SU-DHL-6 (cell line): ENCODE measurements around the gene UNC5C.

Experiments used
- H2AFZ ChIP-seq: fragments of 200-600 bp; sonication (generic); 2 replicates; pipeline ENCODE4 v1.6.1; 2014; ENCODE audit warnings: low read depth, mild to moderate bottlenecking, moderate library complexity, mixed read lengths, antibody characterized with exemption, low read length; ENCODE audit not compliant: severe bottlenecking
- H3F3A ChIP-seq: fragments of 200-600 bp; shearing (Covaris generic); 2 replicates; pipeline ENCODE4 v1.6.0; 2016; ENCODE audit warnings: antibody characterized with exemption, mild to moderate bottlenecking; ENCODE audit not compliant: insufficient read depth
- H3K27ac ChIP-seq: fragments of 200-600 bp; sonication (generic); 2 replicates; pipeline ENCODE4 v1.5.1; 2016; ENCODE audit warnings: low read depth, mild to moderate bottlenecking, low read length, moderate library complexity, mixed read lengths
- H3K27me3 ChIP-seq: fragments of 200-600 bp; sonication (generic), shearing (Covaris generic); 2 replicates; pipeline ENCODE4 v1.6.0; 2014; ENCODE audit warnings: mild to moderate bottlenecking, low read length
- H3K36me3 ChIP-seq: fragments of 200-600 bp; sonication (generic); 2 replicates; pipeline ENCODE4 v1.6.1; 2014; ENCODE audit warnings: mild to moderate bottlenecking, low read length, mixed read lengths
- H3K4me2 ChIP-seq: fragments of 300-600, 200-600 bp; shearing (Covaris generic), sonication (generic); 2 replicates; pipeline ENCODE4 v1.6.0; 2014; ENCODE audit warnings: low read length, low read depth, mild to moderate bottlenecking; ENCODE audit not compliant: poor library complexity, severe bottlenecking
- H3K4me3 ChIP-seq: fragments of 200-600 bp; sonication (generic); 2 replicates; pipeline ENCODE4 v1.5.1; 2014; ENCODE audit warnings: antibody characterized with exemption, low read length, mild to moderate bottlenecking, mixed read lengths; ENCODE audit not compliant: insufficient read depth, poor library complexity, severe bottlenecking
- H3K79me2 ChIP-seq: fragments of 200-600 bp; sonication (generic); 2 replicates; pipeline ENCODE4 v1.6.1; 2014; ENCODE audit warnings: mild to moderate bottlenecking, low read length, moderate library complexity; ENCODE audit not compliant: insufficient read depth
- H3K9ac ChIP-seq: fragments of 200-600 bp; sonication (generic); 2 replicates; pipeline ENCODE4 v1.7.0; 2014; ENCODE audit warnings: mild to moderate bottlenecking, low read length
- H3K9me2 ChIP-seq: fragments of 200-600 bp; sonication (generic); replicated peaks from 2 replicates; pipeline ENCODE4 v1.6.1; 2014; ENCODE audit warnings: low read length; ENCODE audit not compliant: insufficient read depth
- H3K9me3 ChIP-seq: fragments of 200-600 bp; sonication (generic); 2 replicates; pipeline ENCODE4 v1.6.1; 2014; ENCODE audit warnings: low read length, mixed read lengths; ENCODE audit not compliant: insufficient read depth
- H4K20me1 ChIP-seq: fragments of 200-600 bp; sonication (generic); 2 replicates; pipeline ENCODE4 v1.6.1; 2014; ENCODE audit warnings: low read depth, mild to moderate bottlenecking, antibody characterized with exemption, low read length, moderate library complexity, mixed read lengths
- CTCF ChIP-seq: fragments of 200-600 bp; sonication (generic); IDR thresholded peaks from one replicate; pipeline ENCODE4 v1.5.1; 2017; ENCODE audit warnings: antibody characterized with exemption, mild to moderate bottlenecking, low read length, moderate library complexity; ENCODE audit not compliant: insufficient read depth, poor library complexity, severe bottlenecking
- EZH2phosphoT487 ChIP-seq: fragments of 200-600 bp; sonication (generic), shearing (Covaris generic); conservative IDR thresholded peaks from 2 replicates; pipeline ENCODE4 v1.6.1; 2018; ENCODE audit warnings: mild to moderate bottlenecking, antibody characterized with exemption, low read length, moderate library complexity, mixed read lengths

The UNC5C gene

DNA sequence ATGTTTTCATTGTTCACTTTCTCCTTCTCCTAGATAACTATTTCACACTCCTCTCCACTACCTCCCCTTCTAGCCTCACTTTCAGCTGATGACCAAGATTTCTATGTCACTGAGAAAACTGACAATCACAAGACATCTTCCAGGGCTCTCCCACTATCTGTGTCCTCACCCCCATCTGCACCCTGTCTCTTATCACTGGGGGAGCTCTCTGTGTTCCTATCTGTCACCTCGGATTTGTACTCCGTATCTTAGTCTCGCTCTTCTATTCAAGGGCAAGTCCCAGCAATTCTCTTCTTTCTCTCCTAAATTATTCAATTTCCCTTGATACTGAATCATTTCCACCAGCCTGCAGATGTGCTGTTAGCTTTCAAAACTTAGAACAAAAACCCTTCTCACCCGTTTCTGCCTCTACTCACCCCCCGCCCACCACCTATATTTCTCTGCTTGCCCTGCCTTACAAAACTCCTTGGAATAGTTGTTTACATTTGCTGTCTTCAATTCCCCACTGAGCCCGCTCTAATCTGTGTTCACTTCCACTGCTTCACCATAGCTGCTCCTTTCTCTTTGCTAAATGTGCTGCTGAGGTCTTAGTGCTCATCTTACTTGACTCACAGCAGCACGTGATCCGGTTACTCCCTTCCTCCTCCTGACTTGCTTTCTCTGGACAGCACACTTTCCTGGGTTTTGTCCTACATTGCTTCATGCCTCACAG is 293.2 kb downstream of the UNC5C start:
- Histone ChIP-seq H3F3A (no peaks in the 10 kb centered on the region), H3K9me3 (no peaks in the 10 kb centered on the region), H3K9me2 (no peaks in the 10 kb centered on the region), H3K4me2 (no peak overlapping the region), H3K79me2 (no peaks in the 10 kb centered on the region), H3K27ac (no peak overlapping the region), H3K27me3 (no peaks in the 10 kb centered on the region), H3K36me3 (no peaks in the 10 kb centered on the region), H3K9ac (no peak overlapping the region), H4K20me1 (no peaks in the 10 kb centered on the region), H2AFZ (no peak overlapping the region), H3K4me3 (no peak overlapping the region)
- TF ChIP-seq EZH2phosphoT487 (no peak), CTCF (no peak)

DNA sequence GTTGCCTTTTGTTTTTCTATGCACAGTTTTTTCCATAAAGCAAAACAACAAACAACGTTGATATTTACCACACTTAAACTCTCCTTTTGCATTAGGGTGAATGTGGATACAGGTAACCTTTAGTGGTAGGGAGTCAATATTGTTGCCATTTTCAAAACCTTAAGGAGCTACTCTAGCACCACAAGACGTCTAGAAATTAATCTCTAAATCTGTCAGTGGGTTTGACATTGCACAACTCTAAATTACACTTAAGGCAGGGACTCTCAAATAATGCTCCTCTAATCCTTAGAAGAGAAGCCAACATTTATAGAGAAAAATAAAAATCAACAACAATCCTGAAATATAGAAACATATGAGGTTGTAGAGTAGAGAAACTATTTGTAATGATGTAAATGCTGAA is 297.2 kb downstream of the UNC5C start:
- no peak overlapping the region for H2AFZ ChIP-seq
- no peaks in the 10 kb centered on the region for H3K9me2 ChIP-seq
- no peaks in the 10 kb centered on the region for H3K27me3 ChIP-seq
- H4K20me1 ChIP-seq: no peaks in the 10 kb centered on the region
- H3F3A ChIP-seq: no peaks in the 10 kb centered on the region
- no peak overlapping the region for H3K9ac ChIP-seq
- H3K4me2 ChIP-seq: no peak overlapping the region
- no peaks in the 10 kb centered on the region for H3K9me3 ChIP-seq
- H3K27ac ChIP-seq: no peak overlapping the region
- no peak for TF ChIP-seq EZH2phosphoT487
- no peak for TF ChIP-seq CTCF
- H3K79me2 ChIP-seq: no peaks in the 10 kb centered on the region
- H3K4me3 ChIP-seq: no peak overlapping the region
- H3K36me3 ChIP-seq: no peaks in the 10 kb centered on the region

- Histone ChIP-seq H3K9ac (no peak overlapping the region), H3K4me2 (no peak overlapping the region), H3K36me3 (no peaks in the 10 kb centered on the region), H3F3A (no peaks in the 10 kb centered on the region), H2AFZ (no peak overlapping the region), H3K9me2 (no peaks in the 10 kb centered on the region), H3K9me3 (no peaks in the 10 kb centered on the region), H3K4me3 (no peak overlapping the region), H4K20me1 (no peaks in the 10 kb centered on the region), H3K27me3 (no peaks in the 10 kb centered on the region), H3K79me2 (no peaks in the 10 kb centered on the region), H3K27ac (no peak overlapping the region)
- TF ChIP-seq CTCF (no peak), EZH2phosphoT487 (no peak)
Observed at GRCh38 chr4:95250544-95251137, 298.1 kb downstream of the UNC5C start.
